Esophagus squamous epithelium (tissue), 5 donors: ENCODE data around the gene SH3PXD2B. TPM values are rescaled to one million over a fixed set of nuclear protein-coding genes. Genes with fewer than 3 reads are reported as not detected.

Experiments used
- DNase-seq: peaks from one replicate; lab custom pipeline; 2025; lab: John Stamatoyannopoulos, UW
- H3K27ac ChIP-seq, 4 donors: fragments of 200-600 bp; sonication (generic); one replicate each; pipeline ENCODE4 v1.5.1; 2016 to 2019; ENCODE audit warnings: mild to moderate bottlenecking in 1 of 4
- H3K27me3 ChIP-seq, 4 donors: fragments of 200-600 bp; sonication (generic); 1 replicate in 3 of 4; 2 replicates in 1 of 4; pipeline versions ENCODE4 v1.5.1 to v1.6.0; 2017 to 2021; ENCODE audit warnings: antibody characterized with exemption in 1 of 4
- H3K36me3 ChIP-seq, 3 donors: fragments of 200-600 bp; sonication (generic); one replicate each; pipeline ENCODE4 v1.5.1; 2016 to 2019
- H3K4me1 ChIP-seq, 3 donors: fragments of 200-600 bp; sonication (generic); one replicate each; pipeline ENCODE4 v1.5.1; 2017 to 2019
- H3K4me3 ChIP-seq, 4 donors: fragments of 200-600 bp; sonication (generic); 1 replicate in 3 of 4; 2 replicates in 1 of 4; pipeline ENCODE4 v1.5.1; 2016 to 2019; ENCODE audit warnings: mild to moderate bottlenecking in 2 of 4, moderate library complexity in 1 of 4
- H3K9me3 ChIP-seq, 3 donors: fragments of 200-600 bp; sonication (generic); one replicate each; pipeline ENCODE4 v1.5.1; 2016 to 2019
- CTCF ChIP-seq, 6 experiments: fragments of 450-650 bp in 4 of 6; fragments of 200-600 bp in 2 of 6; sonication (generic) in 2 of 6; IDR thresholded peaks; one replicate each; pipeline ENCODE4 v1.5.1; 2016 to 2019; ENCODE audit warnings: antibody characterized with exemption in 6 of 6, mild to moderate bottlenecking in 4 of 6, moderate library complexity in 4 of 6
- POLR2A ChIP-seq, 4 donors: fragments of 450-650 bp; IDR thresholded peaks; one replicate each; pipeline ENCODE4 v1.6.1; 2017; ENCODE audit warnings: antibody characterized with exemption in 4 of 4, mild to moderate bottlenecking in 4 of 4, moderate library complexity in 3 of 4
- WGBS, 2 donors: methylation state at CpG; one replicate each; pipeline ENCODE4 v1.1.5; 2018; 5-methylcytosine and 5-hydroxymethylcytosine counted together
- intact Hi-C: fragments of 100-400 bp; cut with DNase I; formaldehyde crosslinking; loops from one replicate; pipeline ENCODE4 v1.15.0; 2022
- total RNA-seq, 4 donors: library from RNA; depleted of rRNA; stranded (reverse); fragments of >200 nt; gene quantifications; one replicate each; pipeline ENCODE4 v1.1.0, GENCODE V29; 2016
- donor health status: DM: yes; HTN: yes; CAD: no.

SH3PXD2B gene
- total RNA-seq, 4 donors from 2014 or later: 7.1 to 22.1 (median 13.8) TPM

- peaks cover 0 to 21% (median 3%) of the 10 kb centered on the region in 3 donors for H3K4me1 ChIP-seq
- 74 to 78% methylated on average over 4 of the region's 4 CpGs for WGBS, 2 donors
- no peak overlapping the region for H3K27ac ChIP-seq
- DNase-seq: no peak
- H3K27me3 ChIP-seq: no peaks in the 10 kb centered on the region
- intact Hi-C loops: no loop called here
- no peak overlapping the region for H3K4me3 ChIP-seq
- no peak for TF ChIP-seq CTCF (IDR thresholded peaks at IDR 0.05)
- TF ChIP-seq POLR2A (IDR thresholded peaks at IDR 0.05): no peak
- no peaks in the 10 kb centered on the region for H3K9me3 ChIP-seq
- no peaks in the 10 kb centered on the region for H3K36me3 ChIP-seq
Observed at GRCh38 chr5:172319708-172320441, 134.4 kb downstream of the SH3PXD2B start.

- Histone ChIP-seq H3K4me1 (peaks cover 0 to 18% (median 4%) of the 10 kb centered on the region in 3 donors), H3K9me3 (no peaks in the 10 kb centered on the region), H3K36me3 (no peaks in the 10 kb centered on the region), H3K4me3 (no peak overlapping the region), H3K27ac (no peak overlapping the region), H3K27me3 (no peaks in the 10 kb centered on the region)
- intact Hi-C loops: no loop called here
- TF ChIP-seq CTCF (IDR thresholded peaks at IDR 0.05) (no peak), POLR2A (IDR thresholded peaks at IDR 0.05) (no peak)
- WGBS, 2 donors: 73 to 92% methylated on average over 11 of the region's 11 CpGs
- DNase-seq: no peak
Observed at GRCh38 chr5:172315587-172316493, 138.5 kb downstream of the SH3PXD2B start.

DNA sequence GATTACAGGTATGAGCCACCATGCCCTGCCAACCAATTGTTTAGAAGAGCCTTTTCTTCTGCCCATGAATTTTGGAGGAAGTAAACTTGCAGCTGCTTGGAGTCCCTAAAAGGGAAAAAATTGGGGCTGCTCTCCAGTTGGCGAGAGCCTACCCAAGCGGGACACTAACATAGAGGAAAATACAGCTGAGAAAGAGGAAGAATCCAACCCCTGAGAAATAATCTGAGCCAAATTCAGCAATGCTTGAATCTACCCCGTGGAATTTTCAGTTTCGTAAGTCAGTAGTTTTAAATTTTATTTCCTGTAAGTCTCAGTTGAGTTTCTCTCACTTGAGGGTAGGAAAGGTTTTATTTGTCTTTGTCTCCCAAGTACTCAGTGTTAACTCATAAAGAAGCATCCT, 140.4 kb downstream of the SH3PXD2B start:
- Histone ChIP-seq H3K36me3 (no peaks in the 10 kb centered on the region), H3K27me3 (no peaks in the 10 kb centered on the region), H3K9me3 (no peaks in the 10 kb centered on the region), H3K27ac (peak overlapping the region in 1 of 4 donors; percentile 65), H3K4me3 (no peak overlapping the region), H3K4me1 (peaks cover 0 to 23% (median 4%) of the 10 kb centered on the region in 3 donors)
- intact Hi-C loops: no loop called here
- WGBS, 2 donors: 79 to 82% methylated on average over 4 of the region's 4 CpGs
- TF ChIP-seq CTCF (IDR thresholded peaks at IDR 0.05): no peak
- TF ChIP-seq POLR2A (IDR thresholded peaks at IDR 0.05): no peak
- DNase-seq: no peak

- Histone ChIP-seq H3K9me3 (no peaks in the 10 kb centered on the region), H3K27me3 (no peaks in the 10 kb centered on the region), H3K36me3 (no peaks in the 10 kb centered on the region), H3K4me3 (no peak overlapping the region), H3K27ac (no peak overlapping the region), H3K4me1 (peaks cover 0 to 27% (median 4%) of the 10 kb centered on the region in 3 donors)
- TF ChIP-seq CTCF (IDR thresholded peaks at IDR 0.05) (no peak), POLR2A (IDR thresholded peaks at IDR 0.05) (no peak)
- DNase-seq: no peak
- 46 to 47% methylated on average over 1 of the region's 1 CpG for WGBS, 2 donors
- intact Hi-C loops: no loop called here
Observed at GRCh38 chr5:172312286-172312685, 142.0 kb downstream of the SH3PXD2B start.

DNA sequence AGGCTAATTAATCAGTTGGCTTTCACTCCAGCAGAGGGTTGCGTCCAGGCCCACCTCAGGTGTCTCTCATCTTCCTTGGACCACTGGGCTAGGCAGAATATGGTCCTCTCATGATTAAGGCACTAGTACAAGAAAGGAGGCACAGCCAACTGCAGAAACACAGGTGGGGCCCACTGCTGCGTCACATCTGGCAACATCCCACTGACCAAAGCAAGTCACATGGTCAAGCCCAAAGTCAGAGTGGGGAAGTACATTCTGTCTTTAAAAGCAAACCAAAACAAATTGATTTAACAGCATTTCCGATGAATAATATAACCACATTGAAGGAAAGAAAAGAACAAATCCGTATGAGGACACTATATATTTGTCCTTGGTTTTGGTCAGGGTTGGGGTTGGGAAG, 142.7 kb downstream of the SH3PXD2B start:
- peaks cover 0 to 27% (median 4%) of the 10 kb centered on the region in 3 donors for H3K4me1 ChIP-seq
- no peak overlapping the region for H3K4me3 ChIP-seq
- H3K27ac ChIP-seq: no peak overlapping the region
- no peak for DNase-seq
- intact Hi-C loops: no loop called here
- WGBS, 2 donors: 82 to 84% methylated on average over 4 of the region's 4 CpGs
- no peaks in the 10 kb centered on the region for H3K27me3 ChIP-seq
- no peaks in the 10 kb centered on the region for H3K9me3 ChIP-seq
- H3K36me3 ChIP-seq: no peaks in the 10 kb centered on the region
- TF ChIP-seq POLR2A (IDR thresholded peaks at IDR 0.05) (no peak), CTCF (IDR thresholded peaks at IDR 0.05) (no peak)
